NK-92 (cell line): Measurements from ENCODE around the gene DAGLA.

Source experiments
- DNase-seq: peaks from one replicate; lab custom pipeline; 2025; ENCODE audit not compliant: unreplicated experiment; lab: John Stamatoyannopoulos, UW

DAGLA gene

DNA sequence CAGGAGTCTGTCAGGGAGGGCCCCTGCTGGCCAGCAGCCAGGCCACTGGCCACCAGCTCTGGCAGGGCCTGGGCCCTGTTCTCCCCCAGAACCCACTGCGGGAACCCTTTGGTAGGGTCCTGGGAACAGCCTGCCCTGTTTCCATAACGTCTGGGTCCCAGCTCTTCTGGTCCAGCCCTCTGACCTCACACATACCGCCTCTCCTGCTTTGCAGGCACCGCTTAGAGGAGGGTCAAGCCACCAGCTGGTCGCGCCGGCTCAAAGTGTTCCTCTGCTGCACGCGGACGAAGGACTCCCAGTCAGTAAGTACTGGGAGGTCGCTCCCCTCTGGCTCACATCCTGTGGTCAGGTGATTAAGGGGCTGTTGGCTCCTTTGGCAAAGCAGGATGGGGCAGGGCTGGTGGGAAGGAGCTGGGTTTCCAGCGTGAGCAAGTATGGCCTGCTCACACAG, 45.6 kb downstream of the DAGLA start:
- DNase-seq, result no peak

DNA sequence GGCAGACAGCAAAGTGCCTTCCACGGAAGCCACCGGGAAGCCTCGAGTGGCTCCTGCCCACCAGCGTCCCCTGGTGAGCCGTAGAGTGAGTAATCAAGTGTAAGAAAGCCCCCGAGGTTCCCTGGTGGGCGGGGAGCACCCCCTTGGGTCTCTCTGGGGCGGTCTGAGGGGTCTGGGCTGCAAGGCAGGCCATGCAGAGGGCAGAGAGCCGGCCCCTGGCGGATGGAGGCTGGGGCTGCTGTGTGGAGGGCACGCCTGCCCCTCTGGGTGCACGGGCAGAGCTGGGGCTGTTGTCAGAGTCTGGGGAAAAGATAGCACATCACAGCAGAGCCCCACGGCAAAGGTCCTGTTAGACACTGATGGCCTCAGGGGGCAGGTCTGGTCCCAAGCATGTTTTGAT, 46.6 kb downstream of the DAGLA start:
- DNase-seq, result no peak

DNA sequence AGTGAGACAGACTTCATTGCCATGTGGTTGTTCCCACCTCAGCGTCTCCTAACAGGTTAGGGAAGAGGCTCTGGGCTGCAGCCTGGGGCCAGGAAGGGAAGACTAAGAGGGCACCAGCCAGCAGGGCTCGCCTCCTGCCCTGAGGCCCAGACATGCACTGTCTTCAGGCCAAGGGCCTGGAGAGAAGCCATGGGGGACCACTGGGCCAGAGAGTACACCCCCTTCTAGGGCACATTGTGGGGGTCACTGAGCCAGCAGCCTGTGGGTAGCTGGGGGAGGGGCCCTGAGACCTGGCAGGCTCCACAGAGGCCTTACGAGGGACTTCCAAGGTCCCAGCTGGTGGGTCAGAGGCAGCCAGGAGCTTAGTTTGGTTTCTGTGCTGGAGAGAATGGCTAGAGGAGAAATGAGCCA, 47.2 kb downstream of the DAGLA start:
- DNase-seq, result no peak

DNA sequence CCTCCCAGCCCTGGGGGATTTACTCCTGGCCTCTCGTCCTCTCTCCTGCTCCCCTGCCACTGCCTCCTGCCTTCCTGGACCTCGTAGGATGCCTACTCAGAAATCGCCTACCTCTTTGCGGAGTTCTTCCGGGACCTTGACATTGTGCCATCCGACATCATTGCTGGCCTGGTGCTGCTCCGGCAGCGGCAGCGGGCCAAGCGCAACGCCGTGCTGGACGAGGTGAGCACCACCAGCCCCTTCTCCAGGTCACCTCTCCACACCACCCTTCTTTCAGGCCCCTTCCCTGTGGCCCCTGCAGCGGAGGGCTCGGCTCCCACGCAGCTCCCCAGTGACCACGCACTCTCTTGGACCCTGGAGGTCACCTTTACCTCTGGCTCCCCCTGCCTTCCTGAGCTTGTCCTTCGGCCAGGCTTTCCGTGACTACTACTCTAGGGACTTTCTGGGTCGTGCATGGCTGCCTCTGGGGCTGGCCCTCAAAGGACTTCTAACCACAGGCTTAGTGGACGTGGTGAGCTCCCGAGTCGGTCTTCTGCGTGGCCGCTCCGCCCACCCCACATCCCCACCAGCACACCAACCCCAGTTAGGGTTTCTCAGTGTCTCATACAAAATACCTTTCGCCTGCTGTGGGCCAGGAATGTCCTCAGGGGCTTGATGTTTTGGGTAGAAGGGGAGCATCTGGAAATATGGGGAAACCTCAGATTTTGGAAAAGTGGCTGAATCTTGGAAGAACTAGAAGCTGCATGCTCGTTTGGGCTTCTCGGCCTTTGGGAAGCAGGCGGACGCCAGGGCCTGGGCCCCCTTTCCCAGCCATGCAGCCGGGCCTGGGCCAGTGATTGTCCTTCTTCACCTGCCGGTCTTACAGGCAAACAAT, 48.1 kb downstream of the DAGLA start:
- DNase-seq, result no peak

- no peak for DNase-seq
Observed at GRCh38 chr11:61728940-61729219, 48.7 kb downstream of the DAGLA start.

DNA sequence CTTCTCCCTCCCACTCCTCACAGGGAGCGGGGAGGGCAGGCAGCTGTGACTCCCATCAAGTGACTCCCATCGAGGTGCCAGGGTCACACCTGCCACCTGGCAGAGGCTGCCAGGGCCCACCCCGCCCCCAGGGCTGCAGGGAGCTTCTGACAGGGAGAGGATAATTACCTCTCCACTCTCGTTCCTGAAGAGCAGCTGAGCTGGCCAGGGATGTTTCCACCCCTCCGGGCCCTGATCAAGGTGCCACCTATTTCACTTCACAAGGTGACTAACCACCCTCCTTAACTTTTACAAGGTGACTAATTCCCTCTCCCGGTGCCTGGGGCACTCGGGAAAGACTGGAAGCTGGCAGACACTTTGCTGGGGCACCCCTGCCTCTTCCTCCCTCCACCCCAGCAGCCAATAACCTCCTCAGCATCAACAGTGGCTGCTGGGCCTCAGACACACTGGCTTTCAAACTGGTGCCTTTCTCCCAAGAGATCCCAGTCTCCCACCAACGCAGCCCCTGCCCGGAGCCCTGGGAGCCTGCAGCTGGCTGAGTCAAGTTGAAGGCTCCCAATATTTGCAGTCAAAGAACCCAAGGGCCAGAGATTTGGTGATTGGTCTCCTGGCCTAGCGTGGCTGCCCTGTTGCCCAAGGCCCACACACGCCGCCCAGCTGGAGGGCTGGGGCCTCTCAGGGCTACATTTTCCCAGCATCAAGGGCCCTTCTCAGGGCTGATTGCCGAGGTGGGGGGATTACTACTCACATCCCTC, 50.2 kb downstream of the DAGLA start:
- DNase-seq, result no peak

DNA sequence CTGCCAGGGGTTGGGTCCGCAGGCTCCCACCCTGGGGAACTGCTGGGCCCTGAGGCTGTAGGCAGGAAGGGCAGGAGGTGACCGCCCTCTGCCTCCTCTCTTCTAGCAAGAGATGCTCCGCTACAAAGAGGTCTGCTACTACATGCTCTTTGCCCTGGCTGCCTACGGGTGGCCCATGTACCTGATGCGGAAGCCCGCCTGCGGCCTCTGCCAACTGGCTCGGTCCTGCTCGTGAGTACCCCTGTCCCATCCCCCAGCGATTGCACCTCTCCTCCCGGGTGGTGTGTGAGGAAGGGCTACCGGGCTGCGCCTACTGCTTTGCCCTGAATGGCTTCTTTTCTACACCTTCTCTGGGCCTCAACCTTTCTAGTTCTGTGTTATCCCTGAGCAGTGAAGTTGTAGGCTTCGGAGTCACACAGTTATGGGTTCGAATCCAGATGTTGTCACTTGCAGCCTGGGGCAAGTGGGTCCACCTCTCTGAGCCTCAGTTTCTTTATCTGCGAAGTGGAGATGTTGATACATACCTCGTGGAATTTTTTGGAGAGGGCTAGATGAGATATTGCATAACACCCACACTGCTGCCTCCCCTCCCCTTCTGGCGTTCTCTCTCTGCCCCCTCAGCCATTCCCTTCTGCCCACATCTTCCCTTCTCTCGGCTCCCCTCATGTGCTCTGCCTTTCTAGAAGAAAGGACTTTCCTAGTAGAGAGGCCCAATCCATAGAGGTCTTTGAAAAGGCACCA, 51.2 kb downstream of the DAGLA start:
- no peak for DNase-seq

DNA sequence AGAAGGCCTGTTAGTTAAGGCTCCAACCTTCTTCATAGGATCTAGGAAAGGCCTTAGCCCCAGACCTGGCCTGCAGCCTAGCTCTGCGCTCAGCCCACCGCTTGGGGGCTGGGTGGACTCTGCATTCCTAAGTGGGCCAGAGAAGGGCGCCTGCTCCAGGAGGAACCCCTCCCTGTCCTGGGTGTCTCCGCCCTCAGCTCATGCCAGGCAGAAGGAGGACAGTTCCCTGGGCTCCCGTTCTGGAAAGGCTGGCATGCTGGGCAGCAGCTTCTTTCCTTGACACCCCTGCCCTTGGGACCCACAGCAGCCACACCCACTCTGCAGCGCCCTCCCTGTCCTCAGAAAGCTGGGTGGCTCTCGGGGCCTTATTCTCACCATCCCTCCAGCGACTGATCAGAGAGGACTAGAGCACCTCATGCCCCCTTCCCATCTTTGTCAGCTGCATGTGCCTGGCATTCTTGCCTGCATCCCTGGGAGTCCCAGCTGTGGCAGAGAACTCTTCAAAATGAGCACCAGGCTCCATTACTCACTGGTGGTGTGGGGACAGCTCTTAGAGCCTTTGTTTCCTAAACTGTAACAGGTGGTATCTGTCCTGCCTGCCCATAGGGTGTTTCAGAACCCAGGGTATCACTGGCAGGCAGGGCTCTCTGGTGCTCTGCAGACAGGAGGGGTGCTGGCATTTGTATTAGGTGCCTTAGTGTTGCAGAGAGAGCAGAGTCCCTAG, 51.9 kb downstream of the DAGLA start:
- no peak for DNase-seq

- no peak for DNase-seq
Observed at GRCh38 chr11:61732705-61733104, 52.5 kb downstream of the DAGLA start.

DNA sequence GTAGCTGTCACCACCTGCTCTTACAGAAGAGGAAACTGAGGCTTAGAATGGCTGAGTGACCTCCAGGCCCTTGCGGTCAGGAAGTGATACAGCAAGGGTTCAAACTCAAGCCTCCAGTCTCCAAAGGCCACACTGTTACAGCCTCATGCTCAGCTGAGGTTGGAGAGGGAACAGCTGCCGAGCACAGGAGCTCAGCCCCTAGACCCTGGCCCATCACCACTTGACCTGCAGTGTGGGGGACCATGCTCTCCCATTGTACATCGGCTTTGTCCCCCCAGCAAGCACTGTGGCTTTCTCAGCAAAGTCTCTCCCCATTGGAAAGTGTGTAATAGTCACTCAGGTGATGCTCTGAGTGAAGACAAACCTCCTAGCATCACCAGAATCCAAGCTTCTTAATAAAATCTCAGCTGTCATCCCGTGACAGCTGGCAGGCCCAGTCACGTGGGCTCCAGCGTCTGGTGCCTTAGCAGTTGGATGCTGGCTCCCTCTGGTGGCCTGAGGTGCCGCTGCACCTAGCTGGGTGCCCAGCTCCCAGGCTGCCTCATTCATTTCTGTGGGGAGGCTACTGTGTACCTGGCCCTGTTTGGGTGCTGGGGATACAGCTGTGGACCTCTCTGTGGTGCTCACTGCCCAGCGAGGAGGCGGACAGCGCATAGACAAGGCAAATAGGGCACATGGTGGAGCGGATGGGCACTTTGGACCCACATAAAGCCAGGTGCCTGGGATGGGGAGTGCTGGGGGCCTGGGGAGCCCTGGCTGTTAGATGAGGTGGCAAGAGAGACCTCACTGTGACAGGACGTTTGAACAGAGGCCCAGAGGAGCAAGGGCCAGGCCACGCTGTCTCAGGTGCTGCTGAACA, 53.2 kb downstream of the DAGLA start:
- no peak for DNase-seq

GRCh38 chr11:61734767-61735166, 54.6 kb downstream of the DAGLA start:
- no peak for DNase-seq

DNA sequence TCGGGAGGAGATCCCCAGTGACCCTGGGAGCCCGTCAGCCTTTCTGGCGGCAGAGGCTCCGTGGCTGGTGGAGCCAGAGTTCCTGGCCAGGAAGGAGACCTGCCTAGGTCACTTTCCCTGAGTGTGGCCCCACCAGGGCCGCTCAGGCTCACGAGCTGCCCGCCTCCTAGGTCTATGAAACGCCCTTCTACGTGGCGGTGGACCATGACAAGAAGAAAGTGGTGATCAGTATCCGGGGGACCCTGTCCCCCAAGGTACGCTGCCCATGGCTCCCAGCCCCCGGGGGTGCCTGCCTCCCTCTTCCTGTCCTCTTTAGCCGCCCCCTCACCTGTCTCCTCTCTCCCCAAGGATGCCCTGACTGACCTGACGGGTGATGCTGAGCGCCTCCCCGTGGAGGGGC, 55.2 kb downstream of the DAGLA start:
- DNase-seq, result no peak

GRCh38 chr11:61736310-61736709, 56.1 kb downstream of the DAGLA start:
- DNase-seq, result no peak

DNA sequence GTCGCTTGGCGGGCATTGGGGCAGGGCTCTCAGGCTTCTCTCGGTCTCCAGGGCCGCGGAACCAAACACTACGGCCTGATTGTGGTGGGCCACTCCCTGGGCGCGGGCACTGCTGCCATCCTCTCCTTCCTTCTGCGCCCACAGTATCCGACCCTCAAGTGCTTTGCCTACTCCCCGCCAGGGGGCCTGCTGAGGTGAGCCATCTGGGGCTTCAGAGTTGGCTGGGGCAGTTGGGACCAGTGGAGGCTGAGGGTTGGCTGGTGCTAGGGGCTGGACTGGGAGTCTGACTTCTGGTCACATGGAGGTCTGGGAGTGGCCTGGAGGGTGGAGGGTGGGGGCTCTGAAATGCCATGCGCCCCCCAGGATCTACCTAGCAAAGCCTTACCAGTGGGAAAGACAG, 56.9 kb downstream of the DAGLA start:
- no peak for DNase-seq

DNA sequence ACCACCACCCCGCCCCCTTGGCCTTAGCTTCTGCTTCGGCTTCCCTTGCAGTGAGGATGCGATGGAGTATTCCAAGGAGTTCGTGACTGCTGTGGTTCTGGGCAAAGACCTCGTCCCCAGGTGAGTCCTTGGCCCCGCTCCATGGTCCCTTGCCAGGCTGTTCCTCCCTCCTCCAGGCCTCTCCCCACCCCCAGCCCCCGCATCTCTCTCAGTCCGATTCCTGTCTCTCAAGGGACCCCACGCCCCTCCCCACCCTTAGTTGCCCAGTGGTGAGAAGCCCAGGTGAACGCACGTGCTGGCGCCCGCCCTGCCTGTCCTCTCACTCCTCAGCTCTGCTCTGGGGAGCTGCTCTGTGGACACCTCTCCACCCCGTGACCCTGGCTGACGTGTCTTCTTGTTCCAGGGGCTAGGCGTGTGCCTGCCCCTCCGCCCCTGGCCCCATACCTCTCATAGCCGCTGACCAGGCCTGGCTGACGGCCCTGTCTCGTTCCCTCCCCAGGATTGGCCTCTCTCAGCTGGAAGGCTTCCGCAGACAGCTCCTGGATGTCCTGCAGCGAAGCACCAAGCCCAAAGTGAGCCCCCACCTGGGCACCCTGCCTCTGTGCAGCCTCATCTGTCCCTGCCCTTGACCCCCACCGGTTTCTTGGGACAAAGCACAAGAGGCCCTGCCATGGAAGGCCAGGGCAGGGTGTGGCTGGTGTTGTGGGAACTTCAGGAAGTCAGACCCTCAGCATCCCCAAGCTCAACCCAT, 57.6 kb downstream of the DAGLA start:
- no peak for DNase-seq

DNA sequence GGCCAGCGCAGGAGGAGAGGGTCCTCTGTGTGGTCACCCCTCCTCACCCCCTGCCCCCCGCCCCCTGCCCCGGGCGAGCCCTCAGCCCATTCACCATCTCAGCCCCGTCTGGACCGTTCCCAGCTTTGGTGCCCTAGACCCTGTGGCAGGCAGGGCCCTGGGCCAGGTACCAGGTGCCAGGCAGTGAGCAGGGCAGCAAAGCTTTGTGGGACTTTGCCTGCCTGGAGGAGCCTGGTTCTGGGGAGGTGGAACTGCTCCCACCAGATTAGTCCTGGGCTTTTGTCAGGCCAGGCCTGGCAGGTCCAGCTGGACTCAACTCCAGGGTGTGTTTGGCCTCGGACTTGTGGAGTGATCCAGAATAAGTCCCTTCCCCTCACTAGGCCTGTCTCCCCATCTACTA, 58.6 kb downstream of the DAGLA start:
- no peak for DNase-seq

GRCh38 chr11:61739413-61739812, 59.2 kb downstream of the DAGLA start:
- no peak for DNase-seq

- DNase-seq, result no peak
Observed at GRCh38 chr11:61739966-61740365, 59.8 kb downstream of the DAGLA start.

GRCh38 chr11:61742391-61742790, 62.2 kb downstream of the DAGLA start:
- DNase-seq, result no peak
